ENCODE measurements around the gene SH3YL1.

The SH3YL1 gene

GRCh38 chr2:223451-223850 is 40.4 kb downstream of the SH3YL1 start:
- TF ChIP-seq FOXA1 (IDR thresholded peaks at IDR 0.05) (no peak), ARNT (IDR thresholded peaks at IDR 0.05) (no peak)
- CTCF ChIA-PET, result no interaction called here
- DNase-seq (ENCODE audit: extremely low spot score), result no peak
- POLR2A ChIA-PET, result no interaction called here

- POLR2A ChIA-PET, result no interaction called here
- TF ChIP-seq LEF1 (IDR thresholded peaks at IDR 0.05; ENCODE audit: borderline replicate concordance), result no peak
- TF ChIP-seq ELF4 (IDR thresholded peaks at IDR 0.05), result no peak
- no peak for TF ChIP-seq NFRKB (IDR thresholded peaks at IDR 0.05)
- no peak for TF ChIP-seq BHLHE40 (IDR thresholded peaks at IDR 0.05; ENCODE audit: borderline replicate concordance)
- no peak for TF ChIP-seq CTBP1 (IDR thresholded peaks at IDR 0.05; ENCODE audit: borderline replicate concordance)
- no peak for TF ChIP-seq FOXK2 (IDR thresholded peaks at IDR 0.05)
- TF ChIP-seq TARDBP (IDR thresholded peaks at IDR 0.05), result no peak
- no peak for TF ChIP-seq ZNF384 (IDR thresholded peaks at IDR 0.05)
- no peak for TF ChIP-seq SUZ12 (IDR thresholded peaks at IDR 0.05)
- TF ChIP-seq SP1 (IDR thresholded peaks at IDR 0.05), result no peak
- no peak for TF ChIP-seq ARNT (IDR thresholded peaks at IDR 0.05)
- no peak for TF ChIP-seq L3MBTL2 (conservative IDR thresholded peaks at IDR 0.05)
- CTCF ChIA-PET, result no interaction called here
- no peak for DNase-seq (ENCODE audit: extremely low spot score)
Observed at GRCh38 chr2:216068-216467, 47.8 kb downstream of the SH3YL1 start.

GRCh38 chr2:213932-214693 is 49.7 kb downstream of the SH3YL1 start:
- ChIA-PET POLR2A (no interaction called here), CTCF (no interaction called here)
- TF ChIP-seq ARNT (IDR thresholded peaks at IDR 0.05), result no peak
- no peak for TF ChIP-seq TARDBP (IDR thresholded peaks at IDR 0.05)
- TF ChIP-seq FOXA1 (IDR thresholded peaks at IDR 0.05), result no peak
- TF ChIP-seq SP1 (IDR thresholded peaks at IDR 0.05), result no peak
- TF ChIP-seq LEF1 (IDR thresholded peaks at IDR 0.05; ENCODE audit: borderline replicate concordance), result no peak
- no peak for TF ChIP-seq L3MBTL2 (conservative IDR thresholded peaks at IDR 0.05)
- no peak for TF ChIP-seq BHLHE40 (IDR thresholded peaks at IDR 0.05; ENCODE audit: borderline replicate concordance)
- no peak for TF ChIP-seq SUZ12 (IDR thresholded peaks at IDR 0.05)
- no peak for TF ChIP-seq ZNF384 (IDR thresholded peaks at IDR 0.05)
- TF ChIP-seq ELF4 (IDR thresholded peaks at IDR 0.05), result no peak
- TF ChIP-seq HDGF (IDR thresholded peaks at IDR 0.05; ENCODE audit: borderline replicate concordance), result no peak
- TF ChIP-seq PKNOX1 (IDR thresholded peaks at IDR 0.05), result no peak
- no peak for DNase-seq (ENCODE audit: extremely low spot score)

GRCh38 chr2:211486-212184 is 52.2 kb downstream of the SH3YL1 start:
- DNase-seq (ENCODE audit: extremely low spot score), result no peak
- POLR2A ChIA-PET, result no interaction called here
- TF ChIP-seq L3MBTL2 (conservative IDR thresholded peaks at IDR 0.05), result no peak
- TF ChIP-seq PKNOX1 (IDR thresholded peaks at IDR 0.05), result no peak
- TF ChIP-seq HDGF (IDR thresholded peaks at IDR 0.05; ENCODE audit: borderline replicate concordance), result no peak
- no peak for TF ChIP-seq BHLHE40 (IDR thresholded peaks at IDR 0.05; ENCODE audit: borderline replicate concordance)
- TF ChIP-seq NFRKB (IDR thresholded peaks at IDR 0.05), result no peak
- no peak for TF ChIP-seq SP1 (IDR thresholded peaks at IDR 0.05)
- no peak for TF ChIP-seq FOXM1 (IDR thresholded peaks at IDR 0.05; ENCODE audit: borderline replicate concordance)
- TF ChIP-seq ELF4 (IDR thresholded peaks at IDR 0.05), result no peak
- no peak for TF ChIP-seq TARDBP (IDR thresholded peaks at IDR 0.05)
- TF ChIP-seq ZNF384 (IDR thresholded peaks at IDR 0.05), result no peak
- no peak for TF ChIP-seq FOXA1 (IDR thresholded peaks at IDR 0.05)
- TF ChIP-seq ARNT (IDR thresholded peaks at IDR 0.05), result no peak
- TF ChIP-seq CTBP1 (IDR thresholded peaks at IDR 0.05; ENCODE audit: borderline replicate concordance), result no peak
- no peak for TF ChIP-seq SUZ12 (IDR thresholded peaks at IDR 0.05)
- no peak for TF ChIP-seq LEF1 (IDR thresholded peaks at IDR 0.05; ENCODE audit: borderline replicate concordance)
- no peak for TF ChIP-seq FOXK2 (IDR thresholded peaks at IDR 0.05)
- CTCF ChIA-PET, result no interaction called here

- POLR2A ChIA-PET, result no interaction called here
- CTCF ChIA-PET, result no interaction called here
- DNase-seq (ENCODE audit: extremely low spot score), result no peak
- TF ChIP-seq L3MBTL2 (conservative IDR thresholded peaks at IDR 0.05) (no peak), BHLHE40 (IDR thresholded peaks at IDR 0.05; ENCODE audit: borderline replicate concordance) (no peak), FOXM1 (IDR thresholded peaks at IDR 0.05; ENCODE audit: borderline replicate concordance) (no peak), ZNF384 (IDR thresholded peaks at IDR 0.05) (no peak), LEF1 (IDR thresholded peaks at IDR 0.05; ENCODE audit: borderline replicate concordance) (no peak), FOXK2 (IDR thresholded peaks at IDR 0.05) (no peak), CTBP1 (IDR thresholded peaks at IDR 0.05; ENCODE audit: borderline replicate concordance) (no peak), ELF4 (IDR thresholded peaks at IDR 0.05) (no peak), SUZ12 (IDR thresholded peaks at IDR 0.05) (no peak), HDGF (IDR thresholded peaks at IDR 0.05; ENCODE audit: borderline replicate concordance) (no peak), FOXA1 (IDR thresholded peaks at IDR 0.05) (no peak), SP1 (IDR thresholded peaks at IDR 0.05) (no peak), PKNOX1 (IDR thresholded peaks at IDR 0.05) (no peak), ARNT (IDR thresholded peaks at IDR 0.05) (no peak), TARDBP (IDR thresholded peaks at IDR 0.05) (no peak), NFRKB (IDR thresholded peaks at IDR 0.05) (no peak)
Observed at GRCh38 chr2:210660-211059, 53.2 kb downstream of the SH3YL1 start.

- ChIA-PET CTCF (no interaction called here), POLR2A (no interaction called here)
- no peak for DNase-seq (ENCODE audit: extremely low spot score)
- TF ChIP-seq ZNF384 (IDR thresholded peaks at IDR 0.05) (no peak), FOXK2 (IDR thresholded peaks at IDR 0.05) (no peak), FOXM1 (IDR thresholded peaks at IDR 0.05; ENCODE audit: borderline replicate concordance) (no peak), ELF4 (IDR thresholded peaks at IDR 0.05) (no peak), FOXA1 (IDR thresholded peaks at IDR 0.05) (no peak), CTBP1 (IDR thresholded peaks at IDR 0.05; ENCODE audit: borderline replicate concordance) (no peak), L3MBTL2 (conservative IDR thresholded peaks at IDR 0.05) (no peak), NFRKB (IDR thresholded peaks at IDR 0.05) (no peak), LEF1 (IDR thresholded peaks at IDR 0.05; ENCODE audit: borderline replicate concordance) (no peak), SUZ12 (IDR thresholded peaks at IDR 0.05) (no peak), TARDBP (IDR thresholded peaks at IDR 0.05) (no peak), ARNT (IDR thresholded peaks at IDR 0.05) (no peak), PKNOX1 (IDR thresholded peaks at IDR 0.05) (no peak), BHLHE40 (IDR thresholded peaks at IDR 0.05; ENCODE audit: borderline replicate concordance) (no peak), SP1 (IDR thresholded peaks at IDR 0.05) (no peak), HDGF (IDR thresholded peaks at IDR 0.05; ENCODE audit: borderline replicate concordance) (no peak)
Observed at GRCh38 chr2:209470-209869, 54.4 kb downstream of the SH3YL1 start.
